H1 (cell line): ENCODE measurements around the gene ENO4.

Experiments
- EZH2 ChIP-seq: fragments of 200-600 bp; sonication (generic); IDR thresholded peaks from 2 replicates; pipeline ENCODE4 v1.7.1; 2012; ENCODE audit warnings: low read depth, mild to moderate bottlenecking, moderate library complexity, low read length, inconsistent platforms; ENCODE audit not compliant: severe bottlenecking
- JUN ChIP-seq: IDR thresholded peaks from 2 replicates; pipeline ENCODE4 v1.6.1; 2011; ENCODE audit warnings: low read depth, mild to moderate bottlenecking, improper control_type of control experiment, low read length
- JUND ChIP-seq: IDR thresholded peaks from 2 replicates; pipeline ENCODE4 v1.6.1; 2011; ENCODE audit warnings: mild to moderate bottlenecking, improper control_type of control experiment, low read length
- NRF1 ChIP-seq: IDR thresholded peaks from 2 replicates; pipeline ENCODE4 v1.6.1; 2011; ENCODE audit warnings: mild to moderate bottlenecking, low read depth, low read length, improper control_type of control experiment
- RXRA ChIP-seq: IDR thresholded peaks from 2 replicates; pipeline ENCODE4 v1.6.1; 2011; ENCODE audit warnings: low read depth, mild to moderate bottlenecking, low read length, moderate library complexity; ENCODE audit not compliant: insufficient read depth
- TF ChIP-seq, protein P1 (sequence below): IDR thresholded peaks from 2 replicates; pipeline ENCODE4 v1.6.1; 2012; ENCODE audit warnings: inconsistent platforms

DNA sequence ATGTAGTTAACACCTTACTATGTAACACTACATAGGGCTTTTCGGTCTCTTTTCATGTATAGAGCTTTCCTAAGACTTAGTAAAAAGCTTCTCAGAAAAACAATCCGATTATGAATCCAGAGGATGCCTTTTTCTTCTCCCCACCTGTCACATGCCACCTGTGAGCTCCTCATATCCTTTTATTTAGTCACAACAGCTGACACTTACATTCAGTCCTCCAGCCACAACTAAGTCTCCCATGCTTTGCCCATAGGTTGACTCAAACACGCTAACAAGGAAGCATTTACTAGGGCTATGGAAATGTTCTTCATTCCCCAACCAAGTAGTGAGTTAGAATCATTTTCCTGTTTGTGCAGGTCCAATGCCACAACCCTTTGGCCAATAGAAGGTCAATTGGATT, 7.9 kb downstream of the ENO4 start:
- TF ChIP-seq RXRA (no peak), EZH2 (no peak), JUND (no peak), JUN (no peak), NRF1 (no peak)
- TF ChIP-seq, protein P1, sequence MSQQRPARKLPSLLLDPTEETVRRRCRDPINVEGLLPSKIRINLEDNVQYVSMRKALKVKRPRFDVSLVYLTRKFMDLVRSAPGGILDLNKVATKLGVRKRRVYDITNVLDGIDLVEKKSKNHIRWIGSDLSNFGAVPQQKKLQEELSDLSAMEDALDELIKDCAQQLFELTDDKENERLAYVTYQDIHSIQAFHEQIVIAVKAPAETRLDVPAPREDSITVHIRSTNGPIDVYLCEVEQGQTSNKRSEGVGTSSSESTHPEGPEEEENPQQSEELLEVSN: no peak
